K562 (cell line): Measurements from ENCODE around the gene MATN4. TPM values are rescaled to one million over a fixed set of nuclear protein-coding genes. Genes with fewer than 3 reads are reported as not detected.

Source experiments
- ATAC-seq: fragments of 200-7000 bp; cut with Tn5 transposase; 3 replicates; pipeline ENCODE4 v1.9.1; 2020; ENCODE audit warnings: moderate library complexity
- BruUV-seq: library from RNA; stranded (reverse); fragments of 400-500 nt; replicated peaks from 2 replicates; lab custom pipeline; 2021; lab: Mats Ljungman, UMichigan
- CTCF ChIA-PET: fragments of 300-600 bp; formaldehyde crosslinking; extraction: SDS; loops from one replicate; lab custom pipeline; 2021; ENCODE audit warnings: low intra/inter-chr PET ratio; lab: Yijun Ruan, JAX
- POLR2A ChIA-PET: fragments of 300-600, 350-650 bp; sonication (Branson Sonifier 250); formaldehyde crosslinking; extraction: SDS; loops from one replicate; lab custom pipeline; 2021; ENCODE audit warnings: antibody characterized with exemption, inconsistent platforms; lab: Yijun Ruan, JAX
- DNase-seq, 4 experiments: peaks; one replicate each; pipeline versions ENCODE4 v3.0.0 to v3.0.0-alpha.2; 2011 to 2018; ENCODE audit warnings: low spot score in 3 of 4, mixed read lengths in 3 of 4; ENCODE audit errors: extremely low read depth in 1 of 4
- FAIRE-seq: peaks from 2 replicates; lab custom pipeline; 2011; peaks lifted over from hg19 to GRCh38; lab: Jason Lieb, UNC
- H2AFZ ChIP-seq: 2 replicates; pipeline ENCODE4 v1.6.0; 2011; ENCODE audit warnings: low read depth, low read length, control low read depth, inconsistent platforms
- H3K27ac ChIP-seq: fragments of 200-600 bp; 3 replicates; pipeline ENCODE4 v1.8.0; 2011; ENCODE audit warnings: low read depth, mild to moderate bottlenecking, control low read depth, inconsistent platforms, low read length, moderate library complexity, mixed read lengths; ENCODE audit errors: extremely low read depth
- H3K27me3 ChIP-seq, 2 experiments: fragments of 300-600 bp in 1 of 2; 2 replicates in 1 of 2; 3 replicates in 1 of 2; pipeline versions ENCODE4 v1.6.0 to v1.8.0; 2011; ENCODE audit warnings: inconsistent platforms in 2 of 2, low read length in 2 of 2, mild to moderate bottlenecking in 1 of 2, mixed read lengths in 1 of 2, moderate library complexity in 1 of 2; ENCODE audit not compliant: control insufficient read depth in 2 of 2, insufficient read depth in 2 of 2
- H3K36me3 ChIP-seq: fragments of 300-600 bp; 3 replicates; pipeline ENCODE4 v1.8.0; 2011; ENCODE audit warnings: mild to moderate bottlenecking, low read length, inconsistent platforms; ENCODE audit not compliant: control insufficient read depth, insufficient read depth
- H3K4me1 ChIP-seq, 2 experiments: fragments of 200-600 bp in 1 of 2; replicated peaks in 1 of 2; 2 replicates in 1 of 2; 3 replicates in 1 of 2; pipeline versions ENCODE4 v1.5.1 to v1.8.0; 2011; ENCODE audit warnings: inconsistent platforms in 2 of 2, low read length in 2 of 2, mild to moderate bottlenecking in 1 of 2, mixed read lengths in 1 of 2, moderate library complexity in 1 of 2; ENCODE audit not compliant: control insufficient read depth in 2 of 2, insufficient read depth in 2 of 2
- H3K4me2 ChIP-seq: 2 replicates; pipeline ENCODE4 v1.6.1; 2011; ENCODE audit warnings: low read length, control low read depth, inconsistent platforms, mixed read lengths; ENCODE audit not compliant: insufficient read depth
- H3K4me3 ChIP-seq: fragments of 200-600 bp; sonication (generic), shearing (Covaris generic); 2 replicates; pipeline ENCODE4 v1.5.1; 2016; ENCODE audit warnings: control low read depth, inconsistent platforms
- H3K79me2 ChIP-seq: fragments of 200-600 bp; 3 replicates; pipeline ENCODE4 v1.8.0; 2011; ENCODE audit warnings: low read length, inconsistent platforms; ENCODE audit not compliant: control insufficient read depth, insufficient read depth
- H3K9ac ChIP-seq, 2 experiments: 2 replicates each; pipeline versions ENCODE4 v1.6.0 to v1.6.1; 2011; ENCODE audit warnings: low read depth in 2 of 2, low read length in 2 of 2, control low read depth in 1 of 2, inconsistent platforms in 1 of 2, mild to moderate bottlenecking in 1 of 2, mixed read lengths in 1 of 2; ENCODE audit not compliant: insufficient read depth in 1 of 2
- H3K9me1 ChIP-seq: one replicate; pipeline ENCODE4 v1.6.0; 2011; ENCODE audit warnings: inconsistent platforms, mild to moderate bottlenecking, low read length, moderate library complexity; ENCODE audit not compliant: control insufficient read depth, insufficient read depth
- H3K9me3 ChIP-seq: replicated peaks from 2 replicates; pipeline ENCODE4 v1.5.1; 2011; ENCODE audit warnings: low read depth, low read length, inconsistent platforms; ENCODE audit not compliant: control insufficient read depth, insufficient read depth
- H4K20me1 ChIP-seq: replicated peaks from 2 replicates; pipeline ENCODE4 v1.6.1; 2011; ENCODE audit warnings: low read length, inconsistent platforms, mixed read lengths; ENCODE audit not compliant: control insufficient read depth, insufficient read depth
- CHAMP1 ChIP-seq: fragments of 450-650 bp; IDR thresholded peaks from 2 replicates; pipeline ENCODE4 v1.6.1; 2016; ENCODE audit warnings: mild to moderate bottlenecking
- FOS ChIP-seq: IDR thresholded peaks from 3 replicates; pipeline ENCODE4 v1.6.1; 2011; ENCODE audit not compliant: insufficient read length; ENCODE audit errors: extremely low read depth
- FOXJ2 ChIP-seq: fragments of 200-800 bp; sonication (Bioruptor generic); IDR thresholded peaks from 2 replicates; pipeline ENCODE4 v1.6.1; 2016; ENCODE audit warnings: missing genetic modification characterization, missing compliant biosample characterization
- FOXO4 ChIP-seq: fragments of 450-650 bp; formaldehyde crosslinking; IDR thresholded peaks from 2 replicates; pipeline ENCODE4 v1.4.0; 2020; ENCODE audit warnings: mild to moderate bottlenecking, moderate library complexity
- GABPA ChIP-seq: fragments of 200-800 bp; sonication (Bioruptor generic); conservative IDR thresholded peaks from 2 replicates; pipeline ENCODE4 v1.6.1; 2016; ENCODE audit warnings: low read depth, missing genetic modification characterization, missing compliant biosample characterization
- HMGN3 ChIP-seq: IDR thresholded peaks from 2 replicates; pipeline ENCODE4 v1.6.1; 2011; ENCODE audit warnings: borderline replicate concordance, low read depth, mild to moderate bottlenecking, mixed read lengths, low read length; ENCODE audit not compliant: insufficient read length; ENCODE audit errors: extremely low read depth
- HMGXB4 ChIP-seq: sonication (generic); formaldehyde crosslinking; IDR thresholded peaks from 2 replicates; pipeline ENCODE4 v1.8.1; 2023; ENCODE audit warnings: mild to moderate bottlenecking, missing genetic modification reagents
- HNRNPLL ChIP-seq: fragments of 200-400 bp; formaldehyde crosslinking; IDR thresholded peaks from 2 replicates; pipeline ENCODE4 v1.6.1; 2017; ENCODE audit warnings: low read length, low read depth, mild to moderate bottlenecking; ENCODE audit not compliant: poor library complexity, severe bottlenecking
- JUND ChIP-seq, 2 experiments: IDR thresholded peaks; 2 replicates in 1 of 2; 3 replicates in 1 of 2; pipeline ENCODE4 v1.6.1; 2011; ENCODE audit warnings: borderline replicate concordance in 2 of 2, low read depth in 2 of 2, low read length in 2 of 2, improper control_type of control experiment in 1 of 2, missing biosample characterization in 1 of 2, missing genetic modification characterization in 1 of 2, missing genetic modification reagents in 1 of 2
- MAFF ChIP-seq: IDR thresholded peaks from 2 replicates; pipeline ENCODE4 v1.6.1; 2012; ENCODE audit warnings: low read length, improper control_type of control experiment
- MXD1 ChIP-seq: fragments of 250-450 bp; sonication (Bioruptor Pico); IDR thresholded peaks from 2 replicates; pipeline ENCODE4 v1.8.0; 2021; ENCODE audit warnings: borderline replicate concordance, mild to moderate bottlenecking, moderate library complexity; ENCODE audit not compliant: poor library complexity, severe bottlenecking
- SMAD4 ChIP-seq: fragments of 250-450 bp; sonication (Bioruptor Pico); conservative IDR thresholded peaks from 2 replicates; pipeline ENCODE4 v1.8.0; 2021; ENCODE audit warnings: inconsistent platforms, mild to moderate bottlenecking, moderate library complexity
- TGIF2 ChIP-seq: sonication (generic); formaldehyde crosslinking; IDR thresholded peaks from 2 replicates; pipeline ENCODE4 v1.8.1; 2022; ENCODE audit warnings: mild to moderate bottlenecking, missing genetic modification reagents, moderate library complexity
- ZNF23 ChIP-seq: fragments of 250-450 bp; sonication (Bioruptor Pico); IDR thresholded peaks from 2 replicates; pipeline ENCODE4 v1.4.0; 2020; ENCODE audit warnings: mild to moderate bottlenecking
- ZNF717 ChIP-seq: fragments of 250-450 bp; sonication (Bioruptor Pico); IDR thresholded peaks from 2 replicates; pipeline ENCODE4 v1.5.0; 2021
- WGBS: fragments of 100-300 bp; shearing (Covaris generic); methylation state at CpG from one replicate; pipeline ENCODE4 v1.1.6; 2016; ENCODE audit warnings: low coverage, mixed read lengths; ENCODE audit not compliant: insufficient coverage; ENCODE audit errors: missing lambda C conversion rate; 5-methylcytosine and 5-hydroxymethylcytosine counted together
- in situ Hi-C: fragments of 300-500 bp; cut with MboI; formaldehyde crosslinking; loops from 4 replicates; pipeline ENCODE4 v1.15.0; 2018; ENCODE audit warnings: inconsistent platforms, mixed read lengths
- intact Hi-C: fragments of 100-400 bp; cut with micrococcal nuclease; formaldehyde crosslinking; loops from 2 replicates; pipeline ENCODE4 v1.14.2; 2022
- polyA plus RNA-seq, 8 experiments: library from polyadenylated mRNA; depleted of rRNA in 4 of 8; stranded (reverse) in 5 of 8; unstranded in 3 of 8; fragments of >200 nt; fragmentation: Nextera tagmentation in 2 of 8; fragmentation: Illumina TruSeq in 1 of 8; extraction: Ambion mirVana in 2 of 8; extraction: Trizol in 1 of 8; gene quantifications; 2 replicates each; pipeline versions ENCODE4 v1.2.1 to v1.2.3, GENCODE V29; 2011 to 2014; ENCODE audit warnings: inconsistent platforms in 1 of 8, missing spikeins in 1 of 8
- total RNA-seq, 7 experiments: library from RNA; depleted of rRNA in 6 of 7; stranded (reverse); fragments of >200 nt in 6 of 7; fragmentation: Illumina TruSeq in 2 of 7; extraction: Trizol in 2 of 7; gene quantifications; 2 replicates each; pipeline versions ENCODE4 v1.2.1 to v1.2.3, GENCODE V29; 2011 to 2021; ENCODE audit warnings: low replicate concordance in 1 of 7

Gene MATN4
- total and polyA plus RNA-seq, 9 of the 15 experiments (the other 6 are each of a cell fraction or from before 2014, with no cell fraction given), result 0.09 TPM; not detected in 8

DNA sequence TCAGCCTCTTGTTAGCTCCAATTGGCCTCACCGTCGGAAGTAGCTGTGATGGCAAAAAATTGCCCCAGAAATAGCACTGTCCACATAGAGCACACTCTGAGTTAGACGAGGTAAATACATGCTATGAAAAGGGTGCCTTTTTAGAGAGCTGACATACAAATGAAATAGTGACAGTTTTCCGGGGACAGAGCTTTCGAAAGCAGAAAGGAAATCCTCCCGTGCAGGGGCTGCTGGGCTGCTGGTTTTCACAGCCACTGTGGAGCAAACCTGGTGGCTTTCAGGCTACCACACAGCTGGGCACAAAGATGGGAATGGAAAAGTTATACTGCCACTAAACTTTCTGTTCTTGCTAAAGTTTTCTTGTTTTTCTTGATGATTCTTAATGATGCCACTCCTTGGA is 62.0 kb downstream of the MATN4 start:
- no peak overlapping the region for H3K9ac ChIP-seq
- H2AFZ ChIP-seq, result no peak overlapping the region
- no peaks in the 10 kb centered on the region for H3K9me3 ChIP-seq
- H3K4me1 ChIP-seq, result no peaks in the 10 kb centered on the region
- no peak for ATAC-seq
- no TSS peak for BruUV-seq
- intact Hi-C loops, result no loop called here
- H4K20me1 ChIP-seq, result no peaks in the 10 kb centered on the region
- POLR2A ChIA-PET, result no interaction called here
- CTCF ChIA-PET, result no interaction called here
- no peak overlapping the region for H3K4me2 ChIP-seq
- in situ Hi-C loops, result no loop called here
- no peak overlapping the region for H3K4me3 ChIP-seq
- H3K9me1 ChIP-seq, result no peaks in the 10 kb centered on the region
- 1% methylated on average over 5 of the region's 6 CpGs for WGBS
- H3K36me3 ChIP-seq, result no peaks in the 10 kb centered on the region
- no peak for FAIRE-seq
- peaks cover 3 to 4% of the 10 kb centered on the region in 2 experiments; a peak in 2 of 5 replicates for H3K27me3 ChIP-seq
- no peaks in the 10 kb centered on the region for H3K79me2 ChIP-seq
- no peak for DNase-seq
- no peak overlapping the region for H3K27ac ChIP-seq
- no peak for TF ChIP-seq MAFF
- no peak for TF ChIP-seq GABPA (tag)
- no peak for TF ChIP-seq SMAD4 (CRISPR knock-in tag)
- no peak for TF ChIP-seq ZNF23
- TF ChIP-seq HMGN3, result no peak
- no peak for TF ChIP-seq HMGXB4
- no peak for TF ChIP-seq CHAMP1
- TF ChIP-seq JUND (IDR thresholded peaks at IDR 0.05; ENCODE audit: borderline replicate concordance, low read depth, low read length), result no peak
- no peak for TF ChIP-seq JUND (tag; IDR thresholded peaks at IDR 0.05; ENCODE audit: borderline replicate concordance, low read depth, low read length)
- TF ChIP-seq ZNF717 (CRISPR knock-in tag), result no peak
- no peak for TF ChIP-seq FOXO4 (CRISPR knock-in tag)
- TF ChIP-seq HNRNPLL, result no peak
- TF ChIP-seq TGIF2 (CRISPR knock-in tag), result no peak
- no peak for TF ChIP-seq FOXJ2 (tag)
- no peak for TF ChIP-seq MXD1 (CRISPR knock-in tag)
- TF ChIP-seq FOS, result no peak
